GM21360 (cell line): ENCODE measurements around the gene ITIH2.
"Not testable (repeated sequence)": the region's sequence is repeated elsewhere in the genome, so short reads cannot be mapped to it uniquely, and the experiment has no call there.

Experiments used
- ATAC-seq: cut with Tn5 transposase; IDR thresholded peaks from one replicate; pipeline ENCODE4 v1.9.1; 2021; ENCODE audit warnings: mild to moderate bottlenecking, moderate library complexity; ENCODE audit not compliant: unreplicated experiment

Gene ITIH2

DNA sequence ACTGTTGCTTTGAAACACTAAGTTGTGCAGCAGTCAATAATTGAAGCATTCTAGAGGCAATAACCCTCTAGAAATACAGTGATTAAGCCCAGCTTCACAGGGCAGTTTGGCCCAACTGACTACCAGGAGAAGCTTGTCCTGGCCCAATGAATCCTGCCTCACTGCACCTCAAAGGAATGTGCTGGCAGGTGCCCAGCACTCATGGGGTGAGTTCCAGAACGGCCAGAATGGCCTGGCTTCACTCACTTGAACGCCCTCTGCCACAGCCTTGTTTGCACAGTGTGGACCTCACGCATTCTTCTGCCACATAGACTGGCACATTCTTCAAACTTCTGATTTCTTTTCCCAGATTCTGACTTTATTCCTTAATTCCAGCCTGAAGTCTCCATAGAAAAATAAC, 6.6 kb upstream of the ITIH2 start:
- no peak for ATAC-seq

- ATAC-seq = no peak
These were observed 5.7 kb upstream of the ITIH2 start for GRCh38 chr10:7697426-7697825.

- no peak for ATAC-seq
These were observed 2.5 kb upstream of the ITIH2 start for GRCh38 chr10:7700577-7701125.

DNA sequence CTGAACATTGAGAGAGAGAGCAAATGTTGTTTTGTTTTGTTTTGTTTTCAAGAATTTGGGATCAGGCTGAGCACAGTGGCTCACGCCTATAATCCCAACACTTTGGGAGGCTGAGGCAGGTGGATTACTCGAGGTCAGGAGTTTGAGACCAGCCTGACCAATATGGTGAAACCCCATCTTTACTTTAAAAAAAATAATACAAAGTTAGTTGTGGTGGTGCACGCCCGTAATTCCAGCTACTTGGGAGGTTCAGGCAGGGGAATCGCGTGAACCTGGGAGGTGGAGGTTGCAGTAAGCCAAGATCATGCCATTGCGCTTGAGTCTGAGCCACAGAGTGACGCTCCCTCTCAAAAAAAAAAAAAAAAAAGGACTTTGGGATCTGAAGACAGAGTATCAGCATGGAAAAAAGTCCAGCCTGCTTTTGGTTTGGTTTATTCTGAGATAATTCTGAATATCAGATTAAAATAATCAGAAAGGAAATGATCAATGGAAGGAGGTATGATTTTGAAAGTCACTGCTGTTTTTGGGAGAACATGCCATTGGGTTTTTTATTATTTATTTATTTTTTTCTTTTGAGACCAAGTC, 1.9 kb upstream of the ITIH2 start:
- ATAC-seq = no peak

GRCh38 chr10:7702288-7702812, 766 bp upstream of the ITIH2 start:
- ATAC-seq = no peak

GRCh38 chr10:7704071-7705016, 1.2 kb downstream of the ITIH2 start:
- ATAC-seq = no peak

DNA sequence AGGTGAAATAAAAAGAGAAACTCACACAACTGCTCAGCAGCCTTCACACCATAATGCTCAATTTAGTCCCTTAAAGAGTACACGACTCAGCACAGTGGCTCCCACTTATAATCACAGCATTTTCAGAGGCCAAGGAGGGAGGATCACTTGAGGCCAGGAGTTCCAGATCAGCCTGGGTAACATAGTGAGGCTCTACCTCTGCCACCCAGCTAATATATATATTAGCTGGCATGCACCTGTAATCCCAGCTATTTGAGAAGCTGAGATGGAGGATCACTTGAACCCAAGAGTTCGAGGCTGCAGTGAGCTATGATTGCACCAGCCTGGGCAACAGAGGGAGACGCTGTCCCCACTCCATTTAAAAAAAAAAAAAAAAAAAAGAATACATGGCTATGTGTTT, 2.2 kb downstream of the ITIH2 start:
- no peak for ATAC-seq

GRCh38 chr10:7706534-7707073, 3.5 kb downstream of the ITIH2 start:
- ATAC-seq = no peak

DNA sequence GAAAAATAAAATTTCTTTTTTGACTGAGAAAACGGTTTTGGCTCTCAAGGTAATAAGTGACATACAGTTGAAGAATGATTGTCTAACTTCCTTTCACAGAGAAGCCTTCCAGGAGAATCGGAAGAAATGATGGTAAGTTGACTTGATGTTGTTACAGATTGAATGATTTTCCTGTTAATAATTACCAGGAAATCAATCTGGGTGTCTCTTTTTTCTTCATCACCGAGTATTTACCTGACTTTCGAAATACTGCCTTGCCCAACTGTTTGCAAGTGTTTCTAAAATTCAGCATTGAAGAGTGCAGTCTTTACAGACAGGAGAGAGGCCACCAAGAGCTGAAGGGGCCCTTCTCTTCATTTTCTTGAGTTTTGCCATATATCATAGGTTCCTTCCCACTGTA, 4.0 kb downstream of the ITIH2 start:
- ATAC-seq = no peak

DNA sequence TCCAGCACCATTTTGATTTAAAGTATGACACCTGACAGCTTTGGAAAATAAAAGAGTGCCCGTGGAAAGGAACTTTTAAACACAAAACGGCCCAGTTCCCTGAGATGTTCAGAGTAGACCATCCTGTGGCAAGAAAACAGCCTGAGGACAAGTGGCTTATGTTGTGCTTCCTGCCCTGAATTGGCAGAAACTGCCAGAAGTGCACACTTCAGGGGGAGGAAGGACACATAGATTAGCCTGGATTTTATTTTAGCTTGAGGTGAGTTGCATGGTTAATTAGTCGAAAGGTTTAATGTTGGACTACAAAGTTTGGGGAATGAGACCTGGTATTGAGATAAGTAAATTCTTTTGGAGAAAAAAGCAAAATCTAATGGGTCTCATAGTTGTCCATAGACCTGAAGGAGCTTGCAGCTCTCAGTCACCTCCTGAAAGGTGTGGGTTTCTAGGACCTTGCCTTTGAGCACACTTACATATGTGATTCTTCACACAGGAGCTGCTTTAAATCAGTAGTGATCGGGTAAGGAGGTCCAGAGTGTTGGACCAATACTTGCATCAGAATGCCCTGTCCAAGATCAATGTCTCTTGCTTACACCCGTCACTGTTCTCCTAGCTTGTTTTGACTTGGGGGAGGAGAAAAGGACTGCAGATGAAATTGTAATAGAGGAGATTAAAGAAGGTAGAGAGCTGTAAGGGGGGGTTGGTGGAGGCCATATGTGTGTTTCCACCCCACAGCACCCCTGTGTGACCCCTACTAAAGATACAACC, 4.9 kb downstream of the ITIH2 start:
- no peak for ATAC-seq

GRCh38 chr10:7708832-7709231, 5.7 kb downstream of the ITIH2 start:
- no peak for ATAC-seq

DNA sequence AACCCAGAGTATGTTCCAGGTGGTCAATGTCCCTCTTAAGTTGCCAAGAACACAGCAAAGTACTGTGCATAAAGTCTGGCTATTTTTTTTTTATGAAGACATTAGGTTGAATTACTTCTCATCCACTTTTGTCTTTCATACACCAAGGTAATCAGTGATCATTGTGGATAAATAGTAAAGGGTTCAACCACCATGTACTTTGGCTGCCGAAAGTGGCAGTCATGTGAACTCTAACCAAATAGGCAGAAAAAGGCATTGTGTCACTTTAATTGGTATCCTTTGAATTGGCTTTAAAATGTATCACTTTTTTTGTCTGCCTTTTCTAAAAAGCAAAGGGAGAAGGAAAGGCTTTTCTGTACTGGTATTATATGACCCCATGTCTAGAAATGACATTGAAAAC, 7.3 kb downstream of the ITIH2 start:
- ATAC-seq = no peak

- not testable (repeated sequence) for ATAC-seq
These were observed 8.0 kb downstream of the ITIH2 start for GRCh38 chr10:7711075-7711474.

GRCh38 chr10:7715515-7715914, 12.4 kb downstream of the ITIH2 start:
- ATAC-seq = no peak

DNA sequence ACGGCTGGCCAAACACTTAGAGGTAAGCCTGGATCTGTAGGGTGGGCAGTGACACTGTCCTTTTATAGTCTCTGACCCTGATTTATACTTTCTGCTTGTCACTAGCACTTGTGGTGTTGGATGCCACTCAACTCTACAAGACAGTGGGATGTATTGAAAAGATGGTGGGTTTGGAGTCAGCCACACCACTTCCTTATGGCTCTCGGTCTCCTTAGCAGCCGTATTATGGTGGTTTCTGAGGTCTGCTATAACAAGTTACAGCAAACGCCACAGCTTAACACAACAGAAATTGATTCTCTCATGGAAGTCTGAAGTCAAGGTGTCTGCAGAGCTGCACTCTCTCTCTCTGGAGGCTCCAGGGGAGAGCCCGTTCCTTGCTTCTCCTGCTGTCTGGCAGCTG, 14.7 kb downstream of the ITIH2 start:
- no peak for ATAC-seq

- no peak for ATAC-seq
These were observed 15.6 kb downstream of the ITIH2 start for GRCh38 chr10:7718685-7719084.

DNA sequence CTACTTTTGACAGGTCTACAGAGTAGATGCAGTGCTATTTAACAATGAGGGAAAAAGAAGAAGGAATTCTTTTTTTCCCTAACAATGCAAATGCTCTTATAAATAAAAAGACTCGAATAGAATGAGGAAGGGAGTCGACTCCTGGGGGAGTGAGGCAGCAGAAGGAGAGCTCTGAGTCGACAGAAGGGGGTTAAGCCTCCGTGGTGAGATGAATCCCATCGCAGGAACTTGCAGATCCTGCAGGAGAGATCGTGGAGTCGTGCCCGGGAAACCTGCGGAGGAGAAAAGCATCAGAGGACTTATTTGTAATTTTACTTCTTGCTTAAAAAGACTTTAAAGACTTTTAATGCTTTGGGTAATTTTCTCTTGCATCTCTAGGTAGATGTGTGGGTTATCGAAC, 17.4 kb downstream of the ITIH2 start:
- no peak for ATAC-seq

GRCh38 chr10:7722927-7723529, 19.9 kb downstream of the ITIH2 start:
- ATAC-seq = no peak

DNA sequence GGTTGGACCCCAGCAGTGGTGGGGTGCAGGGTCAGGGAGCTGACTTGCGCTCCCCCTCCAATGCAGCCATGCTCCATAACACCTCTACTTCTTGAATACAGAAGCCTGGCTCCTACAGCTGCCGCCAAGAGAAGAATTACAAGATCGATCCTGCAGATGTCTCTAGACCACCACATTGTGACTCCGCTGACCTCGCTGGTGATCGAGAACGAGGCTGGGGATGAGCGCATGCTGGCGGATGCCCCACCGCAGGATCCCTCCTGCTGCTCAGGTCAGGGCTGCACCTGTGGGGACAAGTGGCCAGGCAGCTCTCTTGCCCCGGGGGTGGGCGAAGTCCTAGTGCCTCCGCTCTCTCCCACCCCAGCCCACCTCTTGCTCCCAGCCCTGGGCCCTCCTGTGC, 31.7 kb downstream of the ITIH2 start:
- ATAC-seq = no peak
